Breast epithelium (tissue), 3 donors: ENCODE measurements around the gene CYB561.

Experiments
- POLR2A ChIP-seq: fragments of 450-650 bp; IDR thresholded peaks from one replicate; pipeline ENCODE4 v1.6.1; 2016; ENCODE audit warnings: antibody characterized with exemption, mild to moderate bottlenecking, moderate library complexity
- POLR2AphosphoS5 ChIP-seq, 3 donors: sonication (generic); formaldehyde crosslinking; IDR thresholded peaks; one replicate each; pipeline ENCODE4 v1.6.1; 2017; ENCODE audit warnings: antibody characterized with exemption in 3 of 3
- TF ChIP-seq, protein P1 (sequence below), 3 donors: fragments of 450-650 bp; IDR thresholded peaks; one replicate each; pipeline ENCODE4 v1.5.1; 2016 to 2017; ENCODE audit warnings: antibody characterized with exemption in 3 of 3, mild to moderate bottlenecking in 3 of 3, moderate library complexity in 3 of 3

DNA sequence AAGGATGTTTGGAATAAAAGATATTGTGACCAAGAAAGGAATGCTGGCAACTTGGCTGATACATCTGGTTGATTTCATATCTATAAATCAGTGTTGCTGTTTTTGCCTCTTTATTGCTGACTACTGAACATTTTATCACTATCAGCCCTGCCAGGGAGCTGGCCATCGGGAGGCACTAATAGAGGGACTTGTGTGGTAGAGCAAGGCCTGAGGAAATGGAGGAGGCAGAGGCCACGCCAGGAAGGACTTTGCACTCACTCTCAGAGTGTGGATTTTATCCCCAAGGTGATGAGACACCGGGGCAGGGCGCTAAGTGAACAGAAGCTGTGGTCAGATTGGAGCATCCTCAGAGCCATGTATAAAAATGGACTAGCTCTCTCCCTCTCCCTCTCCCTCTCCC lies 9.3 kb upstream of the CYB561 start:
- TF ChIP-seq POLR2A, result no peak
- TF ChIP-seq, protein P1, sequence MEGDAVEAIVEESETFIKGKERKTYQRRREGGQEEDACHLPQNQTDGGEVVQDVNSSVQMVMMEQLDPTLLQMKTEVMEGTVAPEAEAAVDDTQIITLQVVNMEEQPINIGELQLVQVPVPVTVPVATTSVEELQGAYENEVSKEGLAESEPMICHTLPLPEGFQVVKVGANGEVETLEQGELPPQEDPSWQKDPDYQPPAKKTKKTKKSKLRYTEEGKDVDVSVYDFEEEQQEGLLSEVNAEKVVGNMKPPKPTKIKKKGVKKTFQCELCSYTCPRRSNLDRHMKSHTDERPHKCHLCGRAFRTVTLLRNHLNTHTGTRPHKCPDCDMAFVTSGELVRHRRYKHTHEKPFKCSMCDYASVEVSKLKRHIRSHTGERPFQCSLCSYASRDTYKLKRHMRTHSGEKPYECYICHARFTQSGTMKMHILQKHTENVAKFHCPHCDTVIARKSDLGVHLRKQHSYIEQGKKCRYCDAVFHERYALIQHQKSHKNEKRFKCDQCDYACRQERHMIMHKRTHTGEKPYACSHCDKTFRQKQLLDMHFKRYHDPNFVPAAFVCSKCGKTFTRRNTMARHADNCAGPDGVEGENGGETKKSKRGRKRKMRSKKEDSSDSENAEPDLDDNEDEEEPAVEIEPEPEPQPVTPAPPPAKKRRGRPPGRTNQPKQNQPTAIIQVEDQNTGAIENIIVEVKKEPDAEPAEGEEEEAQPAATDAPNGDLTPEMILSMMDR (IDR thresholded peaks at IDR 0.05), result no peak
- no peak for TF ChIP-seq POLR2AphosphoS5 (IDR thresholded peaks at IDR 0.05)
